B cell (primary cell): ENCODE results near the gene PRDM15. TPM values are rescaled to one million over a fixed set of nuclear protein-coding genes. Genes with fewer than 3 reads are reported as not detected.

Experiments used
- ATAC-seq: fragments of 200-7000 bp; cut with Tn5 transposase; one replicate; pipeline ENCODE4 v1.10.0; 2021; ENCODE audit warnings: low read depth, mild to moderate bottlenecking, moderate number of reproducible peaks, moderate library complexity
- CTCF ChIA-PET: fragments of 350-600 bp; sonication (Branson Sonifier 250); formaldehyde crosslinking; loops from one replicate; lab custom pipeline; 2021; ENCODE audit warnings: antibody characterized with exemption, inconsistent platforms; lab: Charles Lee
- POLR2A ChIA-PET: fragments of 350-600 bp; sonication (Branson Sonifier 250); formaldehyde crosslinking; loops from one replicate; lab custom pipeline; 2021; ENCODE audit warnings: antibody characterized with exemption; lab: Charles Lee
- DNase-seq: peaks from one replicate; pipeline ENCODE4 v3.0.0; 2013
- H2AFZ ChIP-seq: 2 replicates; pipeline ENCODE4 v1.6.1; 2012; ENCODE audit warnings: mild to moderate bottlenecking, low read depth, low read length; ENCODE audit not compliant: insufficient read depth, poor library complexity, severe bottlenecking
- H3K27ac ChIP-seq, 2 donors: 1 replicate in 1 of 2; 2 replicates in 1 of 2; pipeline ENCODE4 v1.5.1; 2012 to 2013; ENCODE audit warnings: low read length in 2 of 2, mild to moderate bottlenecking in 2 of 2, moderate library complexity in 1 of 2
- H3K27me3 ChIP-seq, 4 experiments: fragments of 200-600 bp in 1 of 4; sonication (generic) in 1 of 4; replicated peaks in 1 of 4; 1 replicate in 2 of 4; 2 replicates in 2 of 4; pipeline versions ENCODE4 v1.6.1 to v1.7.0; 2013 to 2016; ENCODE audit warnings: low read length in 3 of 4, mild to moderate bottlenecking in 2 of 4, mixed read lengths in 1 of 4, moderate library complexity in 1 of 4; ENCODE audit not compliant: insufficient read depth in 4 of 4, control insufficient read depth in 3 of 4; ENCODE audit errors: control extremely low read depth in 1 of 4
- H3K36me3 ChIP-seq, 2 experiments: replicated peaks in 1 of 2; 1 replicate in 1 of 2; 2 replicates in 1 of 2; pipeline versions ENCODE4 v1.6.1 to v1.7.1; 2013; ENCODE audit warnings: low read length in 1 of 2; ENCODE audit not compliant: insufficient read depth in 2 of 2, control insufficient read depth in 1 of 2; ENCODE audit errors: control extremely low read depth in 1 of 2, extremely low read depth in 1 of 2
- H3K4me1 ChIP-seq, 2 donors: fragments of 200-600 bp in 1 of 2; sonication (generic) in 1 of 2; 1 replicate in 1 of 2; 2 replicates in 1 of 2; pipeline versions ENCODE4 v1.5.1 to v1.6.1; 2013 to 2017; ENCODE audit warnings: low read length in 2 of 2; ENCODE audit not compliant: control insufficient read depth in 2 of 2, insufficient read depth in 2 of 2
- H3K4me2 ChIP-seq: replicated peaks from 2 replicates; pipeline ENCODE3; 2012; ENCODE audit warnings: mild to moderate bottlenecking, low read depth, low read length; ENCODE audit not compliant: poor library complexity, severe bottlenecking
- H3K4me3 ChIP-seq, 5 experiments: fragments of 200-600 bp in 1 of 5; sonication (generic) in 1 of 5; 1 replicate in 3 of 5; 2 replicates in 2 of 5; pipeline versions ENCODE4 v1.5.1 to v1.7.0; 2011 to 2016; ENCODE audit warnings: low read length in 4 of 5, mild to moderate bottlenecking in 4 of 5, low read depth in 2 of 5, control low read depth in 1 of 5, moderate library complexity in 1 of 5; ENCODE audit not compliant: insufficient read depth in 1 of 5; ENCODE audit errors: control extremely low read depth in 1 of 5, extremely low read depth in 1 of 5
- H3K79me2 ChIP-seq: fragments of 200-600 bp; sonication (generic); one replicate; pipeline ENCODE4 v1.6.0; 2016; ENCODE audit warnings: low read length; ENCODE audit not compliant: control insufficient read depth, insufficient read depth
- H3K9ac ChIP-seq: fragments of 200-600 bp; sonication (generic); 2 replicates; pipeline ENCODE4 v1.6.1; 2017; ENCODE audit warnings: mild to moderate bottlenecking, low read length, moderate library complexity
- H3K9me3 ChIP-seq, 3 donors: one replicate each; pipeline versions ENCODE4 v1.6.1 to v1.7.1; 2013; ENCODE audit warnings: low read length in 2 of 3; ENCODE audit not compliant: control insufficient read depth in 2 of 3, insufficient read depth in 1 of 3; ENCODE audit errors: control extremely low read depth in 1 of 3
- H4K20me1 ChIP-seq: 2 replicates; pipeline ENCODE4 v1.6.0; 2012; ENCODE audit warnings: mild to moderate bottlenecking, low read length; ENCODE audit not compliant: insufficient read depth, control insufficient read depth, poor library complexity, severe bottlenecking
- H3K27ac Mint-ChIP-seq: one replicate; pipeline ENCODE4 v1.8.0; 2021; ENCODE audit warnings: mixed read lengths
- H3K27me3 Mint-ChIP-seq: one replicate; pipeline ENCODE4 v1.8.0; 2021; ENCODE audit warnings: mixed read lengths
- H3K4me1 Mint-ChIP-seq: one replicate; pipeline ENCODE4 v1.8.0; 2021; ENCODE audit warnings: mixed read lengths
- H3K4me3 Mint-ChIP-seq: one replicate; pipeline ENCODE4 v1.8.0; 2021; ENCODE audit warnings: mixed read lengths
- H3K9me3 Mint-ChIP-seq: one replicate; pipeline ENCODE4 v1.8.0; 2022; ENCODE audit warnings: mixed read lengths; ENCODE audit not compliant: insufficient read depth
- EZH2 ChIP-seq: IDR thresholded peaks from 2 replicates; pipeline ENCODE4 v1.6.1; 2012; ENCODE audit warnings: borderline replicate concordance, low read depth, mild to moderate bottlenecking, moderate library complexity, low read length; ENCODE audit not compliant: insufficient read depth, poor library complexity, severe bottlenecking
- WGBS: methylation state at CpG from one replicate; pipeline ENCODE4 v1.1.5; 2013; ENCODE audit warnings: missing lambda C conversion rate; ENCODE audit not compliant: insufficient coverage; 5-methylcytosine and 5-hydroxymethylcytosine counted together
- intact Hi-C: fragments of 100-400 bp; cut with micrococcal nuclease; formaldehyde crosslinking; loops from one replicate; pipeline ENCODE4 v1.10.0; 2022
- polyA plus RNA-seq: library from polyadenylated mRNA; depleted of rRNA; stranded (reverse); fragments of >200 nt; gene quantifications from 2 replicates; pipeline ENCODE4 v1.2.3, GENCODE V29; 2012
- total RNA-seq, 2 donors: library from RNA; stranded (reverse); fragments of 120-200 nt in 1 of 2; gene quantifications; 1 replicate in 1 of 2; 2 replicates in 1 of 2; pipeline versions ENCODE4 v1.2.3 to v1.2.4, GENCODE V29; 2013 to 2022
- TF ChIP-seq, protein P1 (sequence below): fragments of 200-600 bp; IDR thresholded peaks from one replicate; pipeline ENCODE4 v1.8.0; 2022; ENCODE audit warnings: antibody characterized with exemption, mild to moderate bottlenecking

PRDM15 gene
- total and polyA plus RNA-seq, 2 donors (not counting 1 experiment from before 2014, with no cell fraction given) = 21.3 to 29.2 TPM

- Histone ChIP-seq H3K4me2 (peak overlapping the region; percentile 75), H3K9ac (no peak overlapping the region), H3K27ac (no peak overlapping the region), H3K27me3 (no peaks in the 10 kb centered on the region), H3K79me2 (peaks cover 32% of the 10 kb centered on the region), H4K20me1 (no peaks in the 10 kb centered on the region), H3K36me3 (no peaks in the 10 kb centered on the region), H3K4me1 (peaks cover 72 to 78% of the 10 kb centered on the region in 2 donors), H3K4me3 (no peak overlapping the region), H2AFZ (peak overlapping the region; percentile 1), H3K9me3 (no peaks in the 10 kb centered on the region)
- WGBS = no CpG with 5 or more reads among the region's 6 CpGs
- ChIA-PET CTCF (interaction anchor here (1.4 to 3.0 kb wide), 2 partner anchors 193 to 194 kb away, joined by 8 to 12 read pairs; no protein-coding TSS in a partner anchor), POLR2A (interaction anchor here (0.6 kb wide), 1 partner anchor 130 kb away, joined by 3 read pairs; no protein-coding TSS in a partner anchor)
- no peak for TF ChIP-seq EZH2
- TF ChIP-seq, protein P1, sequence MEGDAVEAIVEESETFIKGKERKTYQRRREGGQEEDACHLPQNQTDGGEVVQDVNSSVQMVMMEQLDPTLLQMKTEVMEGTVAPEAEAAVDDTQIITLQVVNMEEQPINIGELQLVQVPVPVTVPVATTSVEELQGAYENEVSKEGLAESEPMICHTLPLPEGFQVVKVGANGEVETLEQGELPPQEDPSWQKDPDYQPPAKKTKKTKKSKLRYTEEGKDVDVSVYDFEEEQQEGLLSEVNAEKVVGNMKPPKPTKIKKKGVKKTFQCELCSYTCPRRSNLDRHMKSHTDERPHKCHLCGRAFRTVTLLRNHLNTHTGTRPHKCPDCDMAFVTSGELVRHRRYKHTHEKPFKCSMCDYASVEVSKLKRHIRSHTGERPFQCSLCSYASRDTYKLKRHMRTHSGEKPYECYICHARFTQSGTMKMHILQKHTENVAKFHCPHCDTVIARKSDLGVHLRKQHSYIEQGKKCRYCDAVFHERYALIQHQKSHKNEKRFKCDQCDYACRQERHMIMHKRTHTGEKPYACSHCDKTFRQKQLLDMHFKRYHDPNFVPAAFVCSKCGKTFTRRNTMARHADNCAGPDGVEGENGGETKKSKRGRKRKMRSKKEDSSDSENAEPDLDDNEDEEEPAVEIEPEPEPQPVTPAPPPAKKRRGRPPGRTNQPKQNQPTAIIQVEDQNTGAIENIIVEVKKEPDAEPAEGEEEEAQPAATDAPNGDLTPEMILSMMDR = no peak
- DNase-seq (no peak), ATAC-seq (no peak)
- Mint-ChIP-seq H3K27ac (peak overlapping the region; percentile 12), H3K27me3 (no peaks in the 10 kb centered on the region), H3K4me1 (peaks cover 73% of the 10 kb centered on the region), H3K9me3 (no peaks in the 10 kb centered on the region), H3K4me3 (peak overlapping the region; percentile 27)
- intact Hi-C loops = loop anchor here (10.0 kb wide), 1 partner anchor 610 kb away; no protein-coding TSS in a partner anchor
Measured at GRCh38 chr21:41924368-41924754, 45.2 kb upstream of the PRDM15 start.

- POLR2A ChIA-PET = interaction anchor here (0.7 kb wide), 1 partner anchor 160 kb away, joined by 3 read pairs; no protein-coding TSS in a partner anchor
- H2AFZ ChIP-seq = peak overlapping the region; percentile 37
- DNase-seq (no peak), ATAC-seq (no peak)
- 70% methylated on average over 4 of the region's 7 CpGs for WGBS
- peaks cover 0 to under 1% of the 10 kb centered on the region in 2 experiments for H3K36me3 ChIP-seq
- no peaks in the 10 kb centered on the region for H3K9me3 ChIP-seq
- TF ChIP-seq, protein P1 = no peak
- no peak for TF ChIP-seq EZH2
- CTCF ChIA-PET = interaction anchor here (1.1 to 3.2 kb wide), 5 partner anchors 12 to 194 kb away, joined by 3 to 11 read pairs (median 6); no protein-coding TSS in a partner anchor
- peaks cover 68% of the 10 kb centered on the region for H3K4me1 Mint-ChIP-seq
- intact Hi-C loops = loop anchor here (10.0 kb wide), 1 partner anchor 611 kb away; no protein-coding TSS in a partner anchor
- H4K20me1 ChIP-seq = no peaks in the 10 kb centered on the region
- no peaks in the 10 kb centered on the region for H3K9me3 Mint-ChIP-seq
- H3K4me3 ChIP-seq = no peak overlapping the region
- peaks cover 67 to 73% of the 10 kb centered on the region in 2 donors for H3K4me1 ChIP-seq
- H3K4me3 Mint-ChIP-seq = peak overlapping the region; percentile 32
- H3K79me2 ChIP-seq = peaks cover 32% of the 10 kb centered on the region
- no peaks in the 10 kb centered on the region for H3K27me3 Mint-ChIP-seq
- H3K27me3 ChIP-seq = no peaks in the 10 kb centered on the region
- H3K9ac ChIP-seq = no peak overlapping the region
- peak overlapping the region; percentile 32 for H3K27ac Mint-ChIP-seq
- no peak overlapping the region for H3K27ac ChIP-seq
- peak overlapping the region; percentile 75 for H3K4me2 ChIP-seq
Measured at GRCh38 chr21:41923631-41924367, 44.7 kb upstream of the PRDM15 start.
